HepG2 (cell line): Measurements from ENCODE around the gene CAND1. TPM values are rescaled to one million over a fixed set of nuclear protein-coding genes. Genes with fewer than 3 reads are reported as not detected.

ENCODE experiments used
- ATAC-seq: fragments of 200-7000 bp; cut with Tn5 transposase; 3 replicates; pipeline ENCODE4 v1.9.1; 2020; ENCODE audit warnings: mild to moderate bottlenecking, moderate library complexity
- BruUV-seq: library from RNA; stranded (reverse); fragments of 400-500 nt; replicated peaks from 2 replicates; lab custom pipeline; 2021; lab: Mats Ljungman, UMichigan
- CTCF ChIA-PET: fragments of 300-600 bp; formaldehyde crosslinking; extraction: SDS; loops from one replicate; lab custom pipeline; 2021; ENCODE audit warnings: low total read pairs, inconsistent platforms, low intra/inter-chr PET ratio; lab: Yijun Ruan, JAX
- POLR2A ChIA-PET: fragments of 350-600 bp; sonication (Branson Sonifier 250); formaldehyde crosslinking; loops from one replicate; lab custom pipeline; 2020; ENCODE audit warnings: antibody characterized with exemption, inconsistent platforms; lab: Yijun Ruan, JAX
- DNase-seq: peaks from one replicate; pipeline ENCODE4 v3.0.0-alpha.2; 2015; ENCODE audit warnings: low spot score
- FAIRE-seq: peaks from 3 replicates; lab custom pipeline; 2011; peaks lifted over from hg19 to GRCh38; lab: Jason Lieb, UNC
- H2AFZ ChIP-seq: one replicate; pipeline ENCODE4 v1.6.1; 2011; ENCODE audit warnings: low read length, inconsistent platforms
- H3K27ac ChIP-seq: fragments of 300-600 bp; 3 replicates; pipeline ENCODE4 v1.8.0; 2011; ENCODE audit warnings: mixed run types, mild to moderate bottlenecking, mixed read lengths, low read length, inconsistent platforms; ENCODE audit not compliant: insufficient read depth; ENCODE audit errors: extremely low read length
- H3K27me3 ChIP-seq, 2 experiments: fragments of 200-600 bp in 1 of 2; 2 replicates in 1 of 2; 3 replicates in 1 of 2; pipeline versions ENCODE4 v1.6.0 to v1.8.0; 2011; ENCODE audit warnings: low read length in 2 of 2, mild to moderate bottlenecking in 2 of 2, moderate library complexity in 2 of 2, inconsistent platforms in 1 of 2; ENCODE audit not compliant: insufficient read depth in 2 of 2, control insufficient read depth in 1 of 2
- H3K36me3 ChIP-seq, 2 experiments: fragments of 200-600 bp in 1 of 2; replicated peaks in 1 of 2; 2 replicates in 1 of 2; 3 replicates in 1 of 2; pipeline versions ENCODE4 v1.5.1 to v1.8.0; 2011; ENCODE audit warnings: low read length in 2 of 2, inconsistent platforms in 1 of 2; ENCODE audit not compliant: insufficient read depth in 2 of 2, control insufficient read depth in 1 of 2
- H3K4me1 ChIP-seq: 2 replicates; pipeline ENCODE4 v1.5.1; 2012; ENCODE audit warnings: low read length, inconsistent platforms; ENCODE audit not compliant: insufficient read depth
- H3K4me2 ChIP-seq: 2 replicates; pipeline ENCODE4 v1.6.0; 2011; ENCODE audit warnings: low read depth, low read length, inconsistent platforms
- H3K4me3 ChIP-seq, 3 experiments: fragments of 200-600 bp in 1 of 3; sonication (generic), shearing (Covaris generic) in 1 of 3; replicated peaks in 1 of 3; 2 replicates each; pipeline ENCODE4 v1.5.1; 2011 to 2016; ENCODE audit warnings: low read length in 3 of 3, inconsistent platforms in 2 of 3, low read depth in 2 of 3, mild to moderate bottlenecking in 2 of 3, control low read depth in 1 of 3, mixed read lengths in 1 of 3; ENCODE audit not compliant: insufficient read depth in 1 of 3
- H3K79me2 ChIP-seq: one replicate; pipeline ENCODE4 v1.6.1; 2011; ENCODE audit warnings: low read length, inconsistent platforms; ENCODE audit not compliant: insufficient read depth
- H3K9ac ChIP-seq: 2 replicates; pipeline ENCODE4 v1.6.0; 2011; ENCODE audit warnings: mild to moderate bottlenecking, low read depth, low read length, inconsistent platforms; ENCODE audit not compliant: insufficient read depth
- H3K9me3 ChIP-seq: 2 replicates; pipeline ENCODE4 v1.5.1; 2012; ENCODE audit warnings: mild to moderate bottlenecking, low read length
- H4K20me1 ChIP-seq: 2 replicates; pipeline ENCODE4 v1.6.0; 2011; ENCODE audit warnings: inconsistent platforms, mild to moderate bottlenecking, low read length, moderate library complexity; ENCODE audit not compliant: insufficient read depth
- CEBPB ChIP-seq: IDR thresholded peaks from 2 replicates; pipeline ENCODE4 v1.6.1; 2011; ENCODE audit warnings: low read depth, low read length, improper control_type of control experiment, borderline replicate concordance
- HDAC1 ChIP-seq: sonication (generic); formaldehyde crosslinking; IDR thresholded peaks from 2 replicates; pipeline ENCODE4 v1.5.1; 2020; ENCODE audit warnings: mild to moderate bottlenecking, missing genetic modification reagents
- HINFP ChIP-seq: sonication (generic); formaldehyde crosslinking; IDR thresholded peaks from 2 replicates; pipeline ENCODE4 v1.4.0; 2020; ENCODE audit warnings: low read depth, mild to moderate bottlenecking, missing genetic modification reagents
- MED13 ChIP-seq: sonication (generic); formaldehyde crosslinking; IDR thresholded peaks from 2 replicates; pipeline ENCODE4 v1.5.0; 2020; ENCODE audit warnings: missing genetic modification reagents
- SNAPC5 ChIP-seq: sonication (generic); formaldehyde crosslinking; IDR thresholded peaks from 2 replicates; pipeline ENCODE4 v1.8.1; 2023; ENCODE audit warnings: mild to moderate bottlenecking, missing genetic modification reagents, borderline replicate concordance
- ZFP82 ChIP-seq: sonication (generic); formaldehyde crosslinking; IDR thresholded peaks from 2 replicates; pipeline ENCODE4 v1.5.1; 2020; ENCODE audit warnings: mild to moderate bottlenecking, missing genetic modification reagents, borderline replicate concordance
- ZNF589 ChIP-seq: sonication (generic); formaldehyde crosslinking; conservative IDR thresholded peaks from 2 replicates; pipeline ENCODE4 v1.8.0; 2022; ENCODE audit warnings: mild to moderate bottlenecking, moderate library complexity, missing genetic modification reagents
- ZSCAN29 ChIP-seq: sonication (generic); formaldehyde crosslinking; conservative IDR thresholded peaks from 2 replicates; pipeline ENCODE4 v1.4.0; 2020; ENCODE audit warnings: mild to moderate bottlenecking, missing genetic modification reagents
- WGBS: methylation state at CpG from one replicate; pipeline ENCODE4 v1.1.6; 2017; ENCODE audit warnings: low lambda C conversion rate; 5-methylcytosine and 5-hydroxymethylcytosine counted together
- in situ Hi-C: cut with HindIII; loops from 2 replicates; pipeline ENCODE4 v1.10.0; 2017; ENCODE audit warnings: low pct_unique_long_range_greater_than_20kb; ENCODE audit not compliant: extremely low pct_ligation_motif_present
- intact Hi-C: fragments of 100-400 bp; cut with micrococcal nuclease; formaldehyde crosslinking; loops from one replicate; pipeline ENCODE4 v1.10.0; 2022; ENCODE audit not compliant: unreplicated experiment
- polyA plus RNA-seq, 8 experiments: library from polyadenylated mRNA; depleted of rRNA in 3 of 8; stranded (reverse) in 7 of 8; unstranded in 1 of 8; fragments of >200 nt; fragmentation: Illumina TruSeq in 4 of 8; extraction: Trizol in 4 of 8; gene quantifications; 2 replicates each; pipeline versions ENCODE4 v1.2.1 to v1.2.3, GENCODE V29; 2011 to 2016; ENCODE audit warnings: low read depth in 4 of 8, missing spikeins in 1 of 8, mixed read lengths in 1 of 8; ENCODE audit not compliant: insufficient read depth in 1 of 8
- total RNA-seq, 5 experiments: library from RNA; depleted of rRNA; stranded (reverse); fragments of >200 nt; fragmentation: Illumina TruSeq; extraction: Trizol; gene quantifications; 2 replicates each; pipeline ENCODE4 v1.2.3, GENCODE V29; 2016; ENCODE audit warnings: low read depth in 1 of 5

The CAND1 gene
- total and polyA plus RNA-seq, 2 of the 13 experiments (the other 11 are each of a cell fraction or from before 2014, with no cell fraction given) = 56.2 to 138 TPM

GRCh38 chr12:67270622-67271021 is 1.5 kb downstream of the CAND1 start:
- FAIRE-seq (no peak), DNase-seq (no peak), ATAC-seq (no peak)
- BruUV-seq = TSS peak; percentile 53
- peak overlapping the region; percentile 79 for H3K4me2 ChIP-seq
- in situ Hi-C loops (no loop called here), intact Hi-C loops (no loop called here)
- peak overlapping the region; percentile 97 for H3K9ac ChIP-seq
- ChIA-PET POLR2A (interaction anchor here (1.4 kb wide), 1 partner anchor 1340 kb away, joined by 5 read pairs; the partner anchor contains the start of gene RAP1B), CTCF (no interaction called here)
- TF ChIP-seq ZNF589 (CRISPR knock-in tag) (no peak), HDAC1 (0 out of 2 replicates have a peak, but pooled peaks have one; percentile 4), ZSCAN29 (CRISPR knock-in tag) (no peak), ZFP82 (CRISPR knock-in tag) (no peak)
- peaks cover 52% of the 10 kb centered on the region for H3K4me1 ChIP-seq
- 0 out of 2 replicates have a peak, but pooled peaks cover 6% of the 10 kb centered on the region for H3K9me3 ChIP-seq
- no peaks in the 10 kb centered on the region; a peak in 1 of 5 replicates for H3K36me3 ChIP-seq
- H3K27ac ChIP-seq = peak overlapping the region; percentile 96
- peaks cover 42% of the 10 kb centered on the region for H4K20me1 ChIP-seq
- peaks cover 61% of the 10 kb centered on the region for H3K79me2 ChIP-seq
- H2AFZ ChIP-seq = no peak overlapping the region
- H3K27me3 ChIP-seq = no peaks in the 10 kb centered on the region; a peak in 1 of 5 replicates
- peak overlapping the region; percentile 89 to 96 (median 95) for H3K4me3 ChIP-seq
- WGBS = 2% methylated on average over 6 of the region's 6 CpGs

- H4K20me1 ChIP-seq = peaks cover 56% of the 10 kb centered on the region
- H3K27ac ChIP-seq = no peak overlapping the region
- peak overlapping the region in 2 of 3 experiments; percentile 95 to 96; a peak in 2 of 6 replicates for H3K4me3 ChIP-seq
- no peaks in the 10 kb centered on the region; a peak in 1 of 5 replicates for H3K27me3 ChIP-seq
- H3K4me2 ChIP-seq = peak overlapping the region; percentile 79
- H3K79me2 ChIP-seq = peaks cover 75% of the 10 kb centered on the region
- no peak overlapping the region for H2AFZ ChIP-seq
- intact Hi-C loops = no loop called here
- H3K36me3 ChIP-seq = peaks cover 0 to 4% of the 10 kb centered on the region in 2 experiments; a peak in 2 of 5 replicates
- ATAC-seq (no peak), DNase-seq (no peak), FAIRE-seq (no peak)
- CTCF ChIA-PET = no interaction called here
- TF ChIP-seq MED13 (CRISPR knock-in tag) (no peak), SNAPC5 (CRISPR knock-in tag) (no peak), CEBPB (no peak), HINFP (no peak)
- POLR2A ChIA-PET = no interaction called here
- BruUV-seq = no TSS peak
- 63% methylated on average over 1 of the region's 1 CpG for WGBS
- H3K4me1 ChIP-seq = peaks cover 58% of the 10 kb centered on the region
- no peak overlapping the region for H3K9ac ChIP-seq
- in situ Hi-C loops = no loop called here
- no peaks in the 10 kb centered on the region for H3K9me3 ChIP-seq
These were observed 2.8 kb downstream of the CAND1 start for GRCh38 chr12:67271976-67272375.
